Natural killer cell (primary cell): ENCODE data around the gene SRSF5. TPM values are rescaled to one million over a fixed set of nuclear protein-coding genes. Genes with fewer than 3 reads are reported as not detected.

Experiments used
- ATAC-seq, 3 donors: fragments of 150-1000 bp in 2 of 3; fragments of 200-7000 bp in 1 of 3; cut with Tn5 transposase; 1 replicate in 1 of 3; 2 replicates in 2 of 3; pipeline ENCODE4 v1.10.0; 2021; ENCODE audit warnings: mild to moderate bottlenecking in 2 of 3, moderate library complexity in 2 of 3
- DNase-seq, 2 donors: peaks; one replicate each; pipeline versions ENCODE4 v3.0.0 to v3.0.0-alpha.2; 2013 to 2021; ENCODE audit warnings: mixed read lengths in 1 of 2
- H3K27ac ChIP-seq: one replicate; pipeline ENCODE4 v1.5.1; 2013; ENCODE audit warnings: mild to moderate bottlenecking, low read length
- H3K27me3 ChIP-seq: one replicate; pipeline ENCODE4 v1.6.1; 2013; ENCODE audit warnings: low read length; ENCODE audit not compliant: control insufficient read depth, insufficient read depth
- H3K36me3 ChIP-seq: one replicate; pipeline ENCODE4 v1.6.1; 2013; ENCODE audit warnings: low read length; ENCODE audit not compliant: control insufficient read depth, insufficient read depth
- H3K4me1 ChIP-seq: one replicate; pipeline ENCODE4 v1.6.1; 2013; ENCODE audit warnings: low read length; ENCODE audit not compliant: control insufficient read depth, insufficient read depth
- H3K4me3 ChIP-seq: one replicate; pipeline ENCODE4 v1.5.1; 2013; ENCODE audit warnings: low read length
- H3K9me3 ChIP-seq: one replicate; pipeline ENCODE4 v1.6.1; 2013; ENCODE audit warnings: low read length; ENCODE audit not compliant: control insufficient read depth, insufficient read depth
- H3K27ac Mint-ChIP-seq, 2 donors: one replicate each; pipeline ENCODE4 v1.8.0; 2022; ENCODE audit warnings: mild to moderate bottlenecking in 2 of 2, mixed read lengths in 2 of 2, moderate library complexity in 1 of 2
- H3K27me3 Mint-ChIP-seq, 2 donors: one replicate each; pipeline ENCODE4 v1.8.0; 2022; ENCODE audit warnings: low read depth in 2 of 2, mixed read lengths in 2 of 2
- H3K36me3 Mint-ChIP-seq: one replicate; pipeline ENCODE4 v1.8.0; 2022; ENCODE audit warnings: mixed read lengths
- H3K4me1 Mint-ChIP-seq, 2 donors: one replicate each; pipeline ENCODE4 v1.8.0; 2022; ENCODE audit warnings: mixed read lengths in 2 of 2
- H3K4me3 Mint-ChIP-seq: one replicate; pipeline ENCODE4 v1.8.0; 2022; ENCODE audit warnings: mild to moderate bottlenecking, moderate library complexity, mixed read lengths
- H3K9me3 Mint-ChIP-seq, 2 donors: one replicate each; pipeline ENCODE4 v1.8.0; 2022; ENCODE audit warnings: mixed read lengths in 2 of 2
- WGBS: methylation state at CpG from one replicate; pipeline ENCODE4 v1.1.7; 2013; ENCODE audit warnings: missing lambda C conversion rate; ENCODE audit not compliant: insufficient coverage; 5-methylcytosine and 5-hydroxymethylcytosine counted together
- intact Hi-C: fragments of 100-400 bp; cut with micrococcal nuclease; formaldehyde crosslinking; loops from one replicate; pipeline ENCODE4 v1.14.2; 2022
- total RNA-seq, 4 donors: library from RNA; stranded (reverse); fragments of 120-200 nt in 1 of 4; gene quantifications; one replicate each; pipeline versions ENCODE4 v1.2.3 to v1.2.4, GENCODE V29; 2013 to 2022
- TF ChIP-seq, protein P1 (sequence below): fragments of 200-600 bp; IDR thresholded peaks from one replicate; pipeline ENCODE4 v1.8.0; 2022; ENCODE audit warnings: antibody characterized with exemption

The SRSF5 gene
- total RNA-seq, 3 donors from 2014 or later (not counting 1 experiment from before 2014, with no cell fraction given), result 1,327 to 1,669 (median 1,634) TPM

DNA sequence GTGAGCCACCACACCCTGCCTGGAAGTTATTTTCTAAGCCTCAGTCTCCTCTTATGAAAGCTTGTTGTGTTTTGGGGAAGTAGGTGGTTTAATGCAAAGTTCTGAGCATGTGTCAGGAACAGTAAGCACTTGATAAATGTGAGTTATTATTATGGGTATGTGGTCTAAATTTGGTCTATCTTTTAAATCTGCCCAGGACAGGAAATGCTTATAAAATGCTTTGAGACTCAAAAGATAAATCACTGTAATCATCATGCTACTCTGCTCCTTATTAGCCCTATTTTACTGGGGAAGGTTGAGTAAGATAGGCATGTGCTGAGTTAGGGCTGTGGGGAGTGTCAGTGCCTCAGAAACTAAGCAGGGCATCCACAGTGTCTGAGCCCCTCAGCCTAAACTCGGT is 13.1 kb upstream of the SRSF5 start:
- no peaks in the 10 kb centered on the region for H3K9me3 ChIP-seq
- DNase-seq (no peak), ATAC-seq (no peak)
- WGBS, result 100% methylated on average over 1 of the region's 1 CpG
- H3K27ac Mint-ChIP-seq, result peak overlapping the region in 1 of 2 donors; percentile 41
- H3K4me1 Mint-ChIP-seq, result peaks cover 8 to 10% of the 10 kb centered on the region in 2 donors
- TF ChIP-seq, protein P1, sequence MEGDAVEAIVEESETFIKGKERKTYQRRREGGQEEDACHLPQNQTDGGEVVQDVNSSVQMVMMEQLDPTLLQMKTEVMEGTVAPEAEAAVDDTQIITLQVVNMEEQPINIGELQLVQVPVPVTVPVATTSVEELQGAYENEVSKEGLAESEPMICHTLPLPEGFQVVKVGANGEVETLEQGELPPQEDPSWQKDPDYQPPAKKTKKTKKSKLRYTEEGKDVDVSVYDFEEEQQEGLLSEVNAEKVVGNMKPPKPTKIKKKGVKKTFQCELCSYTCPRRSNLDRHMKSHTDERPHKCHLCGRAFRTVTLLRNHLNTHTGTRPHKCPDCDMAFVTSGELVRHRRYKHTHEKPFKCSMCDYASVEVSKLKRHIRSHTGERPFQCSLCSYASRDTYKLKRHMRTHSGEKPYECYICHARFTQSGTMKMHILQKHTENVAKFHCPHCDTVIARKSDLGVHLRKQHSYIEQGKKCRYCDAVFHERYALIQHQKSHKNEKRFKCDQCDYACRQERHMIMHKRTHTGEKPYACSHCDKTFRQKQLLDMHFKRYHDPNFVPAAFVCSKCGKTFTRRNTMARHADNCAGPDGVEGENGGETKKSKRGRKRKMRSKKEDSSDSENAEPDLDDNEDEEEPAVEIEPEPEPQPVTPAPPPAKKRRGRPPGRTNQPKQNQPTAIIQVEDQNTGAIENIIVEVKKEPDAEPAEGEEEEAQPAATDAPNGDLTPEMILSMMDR, result no peak
- intact Hi-C loops, result no loop called here
- H3K9me3 Mint-ChIP-seq, result no peaks in the 10 kb centered on the region
- no peaks in the 10 kb centered on the region for H3K27me3 Mint-ChIP-seq
- H3K27me3 ChIP-seq, result no peaks in the 10 kb centered on the region
- H3K4me3 ChIP-seq, result no peak overlapping the region
- no peaks in the 10 kb centered on the region for H3K4me1 ChIP-seq
- H3K27ac ChIP-seq, result no peak overlapping the region
- no peak overlapping the region for H3K4me3 Mint-ChIP-seq
- H3K36me3 ChIP-seq, result no peaks in the 10 kb centered on the region
- no peaks in the 10 kb centered on the region for H3K36me3 Mint-ChIP-seq

DNA sequence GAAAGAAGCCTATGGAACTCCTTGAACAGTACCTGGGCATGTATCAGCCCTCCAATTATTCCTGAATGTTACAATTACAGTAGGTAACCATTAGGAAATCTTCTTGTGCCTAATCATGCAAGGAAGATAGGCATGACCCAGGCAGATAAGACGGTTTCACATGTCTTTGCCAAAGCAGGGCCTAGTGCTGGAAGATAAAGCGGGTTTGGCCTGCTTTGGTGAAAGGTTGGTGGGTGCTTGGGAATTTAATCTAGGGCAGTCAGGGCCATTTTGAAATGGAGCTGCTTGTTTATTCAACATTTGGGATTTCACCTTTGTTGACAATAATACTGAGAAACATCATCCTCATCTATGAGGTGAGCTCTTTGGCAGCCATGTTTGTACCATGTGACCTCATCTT is 12.5 kb upstream of the SRSF5 start:
- H3K4me1 Mint-ChIP-seq, result peaks cover 8 to 10% of the 10 kb centered on the region in 2 donors
- H3K9me3 Mint-ChIP-seq, result no peaks in the 10 kb centered on the region
- no peaks in the 10 kb centered on the region for H3K27me3 ChIP-seq
- H3K36me3 ChIP-seq, result no peaks in the 10 kb centered on the region
- H3K36me3 Mint-ChIP-seq, result no peaks in the 10 kb centered on the region
- intact Hi-C loops, result no loop called here
- DNase-seq (no peak), ATAC-seq (no peak)
- H3K27ac Mint-ChIP-seq, result peak overlapping the region in 1 of 2 donors; percentile 41
- H3K9me3 ChIP-seq, result no peaks in the 10 kb centered on the region
- no peaks in the 10 kb centered on the region for H3K4me1 ChIP-seq
- no peaks in the 10 kb centered on the region for H3K27me3 Mint-ChIP-seq
- TF ChIP-seq, protein P1, result no peak
- no peak overlapping the region for H3K4me3 Mint-ChIP-seq
- H3K27ac ChIP-seq, result no peak overlapping the region
- H3K4me3 ChIP-seq, result no peak overlapping the region
- 97% methylated on average over 2 of the region's 2 CpGs for WGBS

DNA sequence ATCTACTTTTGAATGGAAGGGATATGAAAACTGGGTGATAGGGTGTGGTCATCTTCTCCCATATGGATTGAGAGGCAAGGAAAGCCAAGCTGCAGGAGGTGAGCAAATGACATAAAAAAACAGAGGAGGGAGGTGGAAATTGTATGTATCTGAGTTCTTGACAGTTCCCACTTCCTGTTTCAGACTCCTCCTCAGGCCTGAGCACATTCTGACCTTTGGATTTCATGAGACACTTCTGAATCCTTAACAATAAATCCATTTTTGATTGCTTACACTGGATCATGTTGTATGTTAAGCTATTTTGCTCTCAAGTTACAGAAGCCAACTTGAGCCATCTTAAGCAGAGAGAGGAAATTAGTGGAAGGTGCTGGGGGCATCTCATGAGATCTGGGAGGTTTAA is 11.6 kb upstream of the SRSF5 start:
- ATAC-seq (no peak), DNase-seq (no peak)
- Histone ChIP-seq H3K36me3 (no peaks in the 10 kb centered on the region), H3K4me3 (no peak overlapping the region), H3K9me3 (no peaks in the 10 kb centered on the region), H3K27ac (no peak overlapping the region), H3K27me3 (no peaks in the 10 kb centered on the region), H3K4me1 (no peaks in the 10 kb centered on the region)
- Mint-ChIP-seq H3K9me3 (no peaks in the 10 kb centered on the region), H3K27ac (peak overlapping the region in 1 of 2 donors; percentile 43), H3K27me3 (no peaks in the 10 kb centered on the region), H3K4me1 (peaks cover 8 to 10% of the 10 kb centered on the region in 2 donors), H3K4me3 (no peak overlapping the region), H3K36me3 (no peaks in the 10 kb centered on the region)
- TF ChIP-seq, protein P1, result no peak
- intact Hi-C loops, result no loop called here

DNA sequence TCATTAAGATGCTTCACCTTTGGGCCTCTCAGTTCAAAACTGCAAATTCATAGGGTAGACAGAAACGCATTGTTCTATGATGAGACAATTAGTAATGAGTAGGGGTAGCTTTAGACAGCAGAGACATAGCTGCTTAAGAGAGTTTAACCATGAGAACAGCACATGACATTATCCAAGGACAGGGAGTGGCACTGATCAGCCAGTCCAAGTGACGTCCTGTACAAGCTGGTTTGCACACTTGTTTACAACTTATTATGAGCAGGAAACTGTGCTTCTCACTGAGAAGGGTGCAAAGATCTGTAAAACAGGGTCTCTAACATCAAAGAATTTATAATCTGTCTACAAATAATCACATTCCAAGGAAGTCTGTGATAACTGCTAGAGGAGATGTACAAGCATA is 11.2 kb upstream of the SRSF5 start:
- Mint-ChIP-seq H3K27me3 (no peaks in the 10 kb centered on the region), H3K27ac (peak overlapping the region in 1 of 2 donors; percentile 43), H3K9me3 (no peaks in the 10 kb centered on the region), H3K4me3 (no peak overlapping the region), H3K36me3 (no peaks in the 10 kb centered on the region), H3K4me1 (peaks cover 8 to 10% of the 10 kb centered on the region in 2 donors)
- intact Hi-C loops, result no loop called here
- Histone ChIP-seq H3K9me3 (no peaks in the 10 kb centered on the region), H3K4me3 (no peak overlapping the region), H3K36me3 (no peaks in the 10 kb centered on the region), H3K4me1 (no peaks in the 10 kb centered on the region), H3K27ac (no peak overlapping the region), H3K27me3 (no peaks in the 10 kb centered on the region)
- WGBS, result 75% methylated on average over 2 of the region's 2 CpGs
- ATAC-seq (peak in 2 of 3 donors; percentile 41 to 49), DNase-seq (no peak)
- TF ChIP-seq, protein P1, result no peak
